Head of caudate nucleus (tissue), 42 donors: Measurements from ENCODE around the gene MRPL41.
"Not testable (repeated sequence)": the region's sequence is repeated elsewhere in the genome, so short reads cannot be mapped to it uniquely, and the experiment has no call there.

Source experiments
- DNase-seq, 42 donors: peaks; one replicate each; pipeline versions ENCODE4 v3.0.0 to v3.0.0-alpha.2; 2020 to 2021; ENCODE audit warnings: mixed read lengths in 7 of 42
- intact Hi-C: fragments of 100-400 bp; cut with DNase I; formaldehyde crosslinking; loops from one replicate; pipeline ENCODE4 v1.15.0; 2022

Gene MRPL41

DNA sequence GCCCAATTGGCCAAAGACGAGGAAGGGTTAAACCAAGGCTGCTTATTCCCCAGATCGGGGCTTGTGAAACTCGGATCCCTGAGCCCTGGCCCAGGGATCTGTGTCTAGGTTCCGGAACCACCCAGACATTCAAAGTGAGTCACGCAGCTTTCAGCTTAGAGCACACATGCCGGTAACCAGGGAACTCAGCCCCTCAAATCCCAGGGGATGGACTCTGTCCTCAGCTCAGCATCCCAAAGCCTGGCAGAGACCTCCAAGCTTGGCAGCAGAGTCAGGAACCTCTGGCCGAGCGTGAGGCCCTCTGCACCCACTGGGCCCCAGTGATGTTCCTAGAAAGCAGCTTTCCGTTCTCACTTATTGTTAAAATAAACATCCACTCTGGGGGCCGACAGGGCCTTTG, 6.6 kb upstream of the MRPL41 start:
- intact Hi-C loops, result no loop called here
- DNase-seq, result peak in 1 of 42 donors; percentile 12

DNA sequence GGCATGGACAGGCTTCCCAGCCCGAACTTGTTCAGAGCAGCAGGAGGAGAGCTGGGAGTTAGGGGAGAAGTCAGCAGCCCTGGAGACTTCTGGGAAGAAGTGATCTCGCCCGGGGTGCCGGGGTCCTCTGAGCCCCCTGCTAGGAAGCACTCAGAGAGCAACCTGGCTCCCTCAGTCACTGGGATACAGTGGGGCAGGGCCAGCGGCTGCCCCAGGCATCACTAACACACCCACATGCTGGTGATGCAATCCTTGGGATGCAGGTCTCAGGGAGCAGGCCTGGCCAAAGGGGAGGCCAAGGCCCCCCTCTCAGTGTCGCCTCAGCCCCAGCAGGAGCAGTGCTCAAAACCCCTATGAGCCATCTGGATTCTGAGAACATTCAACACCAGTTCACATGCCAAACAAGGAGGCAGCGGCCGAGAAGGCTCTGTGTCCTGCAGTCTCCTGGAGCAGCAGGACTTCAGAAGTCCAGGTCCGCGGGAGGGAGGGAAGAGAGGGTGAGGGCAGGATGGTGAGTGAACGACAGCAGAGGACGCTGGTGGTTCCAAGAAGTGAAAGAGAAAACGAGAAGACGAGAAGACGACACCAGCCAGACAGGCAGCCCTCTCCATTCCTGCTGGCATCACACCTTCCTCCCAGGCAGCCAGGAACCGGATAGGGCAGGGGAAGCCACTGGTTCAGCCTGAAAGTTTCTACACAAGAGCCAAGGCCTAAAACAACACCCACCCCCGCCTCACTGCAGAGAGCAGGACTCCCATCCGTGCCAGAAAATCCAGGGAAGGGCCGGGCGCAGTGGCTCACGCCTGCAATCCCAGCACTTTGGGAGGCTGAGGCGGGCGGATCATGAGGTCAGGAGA, 3.8 kb upstream of the MRPL41 start:
- no peak for DNase-seq
- intact Hi-C loops, result no loop called here

DNA sequence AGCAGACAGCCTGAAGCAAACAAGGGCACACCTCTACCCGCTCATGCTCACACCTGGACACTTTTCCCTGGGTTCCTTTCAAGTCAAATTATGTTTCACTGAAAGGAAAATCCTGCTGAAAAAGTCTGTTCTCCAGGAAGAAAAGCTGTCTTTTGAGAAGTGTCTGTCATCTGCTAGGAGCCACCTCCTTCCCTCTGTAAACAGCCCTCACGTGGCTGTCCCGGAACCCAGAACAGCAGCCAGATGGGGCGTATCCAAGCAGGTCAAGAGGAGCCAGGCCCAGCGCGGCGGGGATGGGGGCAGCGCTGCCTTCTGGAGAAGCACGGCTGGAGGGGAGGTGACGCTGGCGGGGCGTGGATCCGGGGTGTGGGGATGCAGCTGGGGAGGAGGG, 1.5 kb upstream of the MRPL41 start, which contains the start of gene PNPLA7:
TSS of gene PNPLA7 (minus strand) at position 172 of the 391 bp plus-strand sequence. CDS start 205 bp downstream, outside the sequence.
- DNase-seq, result peak; percentile 75 to 95 (median 89)
- intact Hi-C loops, result loop anchor here (5.0 kb wide), 1 partner anchor 42 kb away; the partner anchor contains the start of gene ZMYND19

DNA sequence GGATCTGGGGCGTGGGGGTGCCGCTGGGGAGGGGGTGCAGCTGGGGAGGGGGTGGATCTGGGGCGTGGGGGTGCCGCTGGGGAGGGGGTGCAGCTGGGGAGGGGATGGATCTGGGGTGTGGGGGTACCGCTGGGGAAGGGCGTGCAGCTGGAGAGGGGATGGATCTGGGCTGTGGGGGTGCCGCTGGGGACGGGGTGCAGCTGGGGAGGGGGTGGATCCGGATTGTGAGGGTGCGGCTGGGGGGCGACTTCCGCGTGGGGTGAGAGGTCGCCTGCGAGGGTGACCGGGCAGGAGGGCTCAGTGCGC, 768 bp upstream of the MRPL41 start:
- peak in 4 of 42 donors; percentile 34 to 41 (median 36) for DNase-seq
- intact Hi-C loops, result loop anchor here (5.0 kb wide), 1 partner anchor 41 kb away; the partner anchor contains the start of gene ZMYND19

DNA sequence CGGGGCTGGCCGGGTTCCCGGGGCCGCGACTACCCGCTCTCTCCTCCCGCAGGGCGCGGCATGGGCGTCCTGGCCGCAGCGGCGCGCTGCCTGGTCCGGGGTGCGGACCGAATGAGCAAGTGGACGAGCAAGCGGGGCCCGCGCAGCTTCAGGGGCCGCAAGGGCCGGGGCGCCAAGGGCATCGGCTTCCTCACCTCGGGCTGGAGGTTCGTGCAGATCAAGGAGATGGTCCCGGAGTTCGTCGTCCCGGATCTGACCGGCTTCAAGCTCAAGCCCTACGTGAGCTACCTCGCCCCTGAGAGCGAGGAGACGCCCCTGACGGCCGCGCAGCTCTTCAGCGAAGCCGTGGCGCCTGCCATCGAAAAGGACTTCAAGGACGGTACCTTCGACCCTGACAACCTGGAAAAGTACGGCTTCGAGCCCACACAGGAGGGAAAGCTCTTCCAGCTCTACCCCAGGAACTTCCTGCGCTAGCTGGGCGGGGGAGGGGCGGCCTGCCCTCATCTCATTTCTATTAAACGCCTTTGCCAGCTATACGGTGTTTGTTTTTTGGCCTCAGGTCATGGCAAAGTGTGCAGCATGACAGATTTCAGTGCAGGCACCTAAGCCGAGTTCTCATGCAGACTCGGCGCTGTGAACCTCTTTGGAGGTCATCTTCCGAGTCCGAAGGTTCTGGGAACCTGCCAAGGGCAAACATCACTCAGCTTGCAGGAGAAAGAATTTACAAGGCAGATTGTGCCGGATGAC, 516 bp downstream of the MRPL41 start:
- intact Hi-C loops, result loop anchor here (5.0 kb wide), 1 partner anchor 40 kb away; the partner anchor contains the start of gene ZMYND19
- peak in 2 of 42 donors; percentile 26 to 61 for DNase-seq

DNA sequence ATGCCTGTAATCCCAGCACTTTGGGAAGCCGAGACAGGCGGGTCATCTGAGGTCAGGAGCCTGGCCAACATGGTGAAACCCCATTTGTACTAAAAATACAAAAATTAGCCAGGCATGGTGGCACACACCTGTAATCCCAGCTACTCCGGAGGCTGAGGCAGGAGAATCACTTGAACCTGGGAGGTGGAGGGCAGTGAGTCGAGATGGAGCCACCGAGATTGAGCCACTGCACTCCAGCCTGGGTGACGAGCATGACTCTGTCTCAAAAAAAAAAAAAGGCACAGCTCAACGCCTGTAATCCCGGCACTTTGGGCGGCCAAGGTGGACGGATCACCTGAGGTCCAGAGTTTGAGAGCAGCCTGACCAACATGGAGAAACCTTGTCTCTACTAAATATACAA, 2.0 kb downstream of the MRPL41 start:
- intact Hi-C loops, result loop anchor here (5.0 kb wide), 1 partner anchor 39 kb away; the partner anchor contains the start of gene ZMYND19
- not testable (repeated sequence) for DNase-seq

DNA sequence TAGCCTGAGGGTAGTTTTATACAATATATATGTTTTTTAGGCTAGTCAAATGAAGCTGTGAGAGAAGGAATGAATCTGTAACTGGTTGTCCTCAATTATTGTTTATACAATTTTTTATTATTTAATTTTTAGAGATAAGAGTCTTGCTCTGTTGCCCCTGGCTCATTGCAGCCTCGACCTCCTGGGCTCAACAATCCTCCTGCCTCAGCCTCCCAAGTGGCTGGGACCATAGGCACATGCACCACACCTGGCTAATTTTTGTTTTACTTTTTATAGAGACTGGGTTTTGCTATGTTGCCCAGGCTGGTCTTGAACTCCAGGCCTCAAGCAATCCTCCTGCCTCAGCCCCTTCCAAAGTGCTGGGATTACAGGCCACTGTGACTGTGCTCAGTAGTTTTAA, 2.7 kb downstream of the MRPL41 start:
- no peak for DNase-seq
- intact Hi-C loops, result loop anchor here (5.0 kb wide), 1 partner anchor 38 kb away; the partner anchor contains the start of gene ZMYND19

DNA sequence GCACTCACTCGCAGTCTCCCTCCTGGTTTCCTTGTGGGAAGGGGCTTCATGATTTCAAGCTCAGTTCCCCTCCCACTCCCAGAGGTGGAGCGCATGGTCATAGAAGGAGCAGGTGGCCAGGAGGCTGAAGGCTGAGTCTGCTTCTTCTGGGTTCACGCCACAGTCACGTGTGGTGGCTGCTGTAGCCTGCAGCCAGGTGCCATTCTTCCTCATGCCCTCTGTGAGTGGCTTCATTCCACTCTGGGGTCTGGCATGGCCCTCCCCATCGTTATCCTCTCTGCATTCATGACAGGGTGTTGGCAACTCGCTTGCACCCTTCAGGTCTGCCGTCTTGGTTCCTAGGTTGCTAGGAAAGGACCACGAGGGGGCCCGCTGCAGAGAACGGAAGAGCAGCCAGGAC, 3.5 kb downstream of the MRPL41 start:
- intact Hi-C loops, result no loop called here
- DNase-seq, result no peak

DNA sequence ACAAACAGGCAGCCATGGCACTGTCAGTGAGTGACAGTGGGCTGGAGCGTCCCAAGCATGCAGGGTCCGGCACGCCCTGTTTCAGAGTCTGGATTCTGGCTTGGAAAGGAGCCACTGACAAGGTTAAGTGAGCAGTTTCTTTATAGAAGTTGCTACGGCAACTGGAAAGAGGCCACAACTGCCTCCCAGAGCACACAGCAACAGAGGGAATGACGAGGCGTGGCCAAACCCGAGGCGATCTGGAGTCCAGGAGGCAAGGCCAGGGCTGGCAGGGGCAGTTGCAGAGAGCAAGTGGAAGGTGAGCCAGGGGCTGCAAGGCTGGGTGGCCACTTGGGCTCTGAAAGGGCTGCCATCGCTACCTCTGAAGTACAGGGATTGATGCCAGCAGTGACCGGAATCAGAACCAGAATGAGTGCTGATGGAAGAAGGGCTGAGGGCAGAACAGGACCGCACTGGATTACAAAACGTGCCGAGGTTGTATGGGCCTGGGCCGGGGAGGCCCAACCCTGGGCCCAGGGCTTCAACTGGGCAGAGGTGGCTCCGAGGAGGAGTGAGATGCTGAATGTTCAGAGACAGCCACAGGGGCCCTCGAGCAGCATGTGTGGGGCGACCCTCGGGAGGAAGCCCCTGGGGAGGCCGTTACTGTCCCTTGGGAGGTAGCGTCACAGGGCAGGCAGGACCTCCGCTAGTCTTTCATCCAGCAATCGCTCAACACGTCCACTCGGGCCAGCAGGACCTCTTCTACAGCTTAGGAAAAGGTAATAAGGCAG, 4.6 kb downstream of the MRPL41 start:
- intact Hi-C loops, result no loop called here
- no peak for DNase-seq

DNA sequence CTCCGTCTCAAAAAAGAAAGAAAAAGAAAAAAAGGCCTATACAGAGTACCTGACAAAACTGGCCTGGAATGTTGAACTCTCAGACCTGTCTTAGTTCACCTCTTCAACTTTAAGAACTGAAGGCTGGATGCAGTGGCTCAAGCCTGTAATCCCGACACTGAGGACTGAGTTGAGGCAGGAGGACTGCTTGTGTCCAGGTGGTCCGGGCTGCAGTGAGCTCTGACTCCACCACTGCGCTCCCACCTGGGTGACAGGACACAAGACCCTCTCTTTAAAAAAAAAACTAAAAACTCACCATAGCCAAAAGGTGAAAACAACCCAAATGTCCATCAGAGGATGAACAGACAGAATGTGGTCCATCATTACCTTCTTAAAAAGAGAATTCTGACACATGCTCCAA, 6.4 kb downstream of the MRPL41 start:
- no peak for DNase-seq
- intact Hi-C loops, result no loop called here

DNA sequence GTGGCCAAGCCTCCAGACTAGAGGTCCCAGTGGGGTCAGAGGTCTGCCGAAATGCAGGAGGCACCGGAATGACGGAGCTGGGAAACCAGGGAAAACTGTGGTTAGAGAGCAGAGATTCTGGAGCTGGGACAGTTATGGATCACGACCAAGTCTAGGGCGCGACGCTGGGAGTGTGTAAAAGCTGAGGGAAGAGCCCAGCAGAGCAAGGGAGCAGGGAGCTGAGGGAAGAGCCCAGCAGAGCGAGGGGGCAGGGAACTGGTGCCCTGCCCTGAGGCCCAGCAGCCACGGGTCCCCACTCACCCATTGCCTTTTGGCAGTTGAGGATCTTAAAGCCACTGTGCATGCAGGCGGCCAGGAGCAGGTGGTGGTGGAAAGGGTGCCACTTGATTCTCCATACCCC, 12.5 kb downstream of the MRPL41 start:
- DNase-seq, result no peak
- intact Hi-C loops, result no loop called here

DNA sequence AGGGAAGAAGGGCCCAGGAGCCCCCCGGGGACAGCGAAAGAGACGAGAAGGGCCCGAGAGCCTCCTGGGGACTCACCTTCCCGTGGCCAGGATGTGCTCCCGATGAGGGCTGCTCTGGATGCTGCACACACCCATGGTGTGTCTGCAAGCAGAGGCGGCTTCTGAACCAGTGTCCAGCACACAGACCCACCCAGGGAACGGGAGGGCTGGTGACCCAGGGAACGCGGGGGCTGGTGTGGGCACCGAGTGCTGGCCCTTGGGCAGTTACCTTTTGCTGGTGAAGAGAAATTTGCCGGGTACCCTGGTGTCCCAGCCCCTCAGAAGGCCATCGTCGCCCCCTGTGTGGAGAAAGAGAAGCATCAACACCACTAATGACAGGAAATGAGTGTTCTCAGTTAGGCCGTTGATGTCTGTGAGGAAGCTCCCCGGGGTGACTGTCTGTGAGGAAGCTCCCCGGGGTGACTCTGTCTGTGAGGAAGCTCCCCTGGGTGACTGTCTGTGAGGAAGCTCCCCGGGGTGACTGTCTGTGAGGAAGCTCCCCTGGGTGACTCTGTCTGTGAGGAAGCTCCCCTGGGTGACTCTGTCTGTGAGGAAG, 13.2 kb downstream of the MRPL41 start:
- no peak for DNase-seq
- intact Hi-C loops, result no loop called here

DNA sequence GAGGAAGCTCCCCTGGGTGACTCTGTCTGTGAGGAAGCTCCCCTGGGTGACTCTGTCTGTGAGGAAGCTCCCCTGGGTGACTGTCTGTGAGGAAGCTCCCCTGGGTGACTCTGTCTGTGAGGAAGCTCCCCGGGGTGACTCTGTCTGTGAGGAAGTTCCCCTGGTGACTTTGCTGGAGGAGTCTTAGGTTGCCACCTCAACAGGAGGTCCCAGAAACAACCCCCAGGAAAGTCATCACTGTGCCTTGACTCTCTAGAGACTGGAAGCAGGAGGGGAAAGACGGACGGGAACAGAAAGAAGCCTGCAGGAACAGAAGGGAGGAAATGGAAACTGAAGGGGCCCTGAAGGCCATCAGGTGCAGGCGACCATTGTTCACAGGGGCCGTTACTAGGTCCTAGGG, 16.8 kb downstream of the MRPL41 start:
- intact Hi-C loops, DNase-seq: not testable (repeated sequence)

DNA sequence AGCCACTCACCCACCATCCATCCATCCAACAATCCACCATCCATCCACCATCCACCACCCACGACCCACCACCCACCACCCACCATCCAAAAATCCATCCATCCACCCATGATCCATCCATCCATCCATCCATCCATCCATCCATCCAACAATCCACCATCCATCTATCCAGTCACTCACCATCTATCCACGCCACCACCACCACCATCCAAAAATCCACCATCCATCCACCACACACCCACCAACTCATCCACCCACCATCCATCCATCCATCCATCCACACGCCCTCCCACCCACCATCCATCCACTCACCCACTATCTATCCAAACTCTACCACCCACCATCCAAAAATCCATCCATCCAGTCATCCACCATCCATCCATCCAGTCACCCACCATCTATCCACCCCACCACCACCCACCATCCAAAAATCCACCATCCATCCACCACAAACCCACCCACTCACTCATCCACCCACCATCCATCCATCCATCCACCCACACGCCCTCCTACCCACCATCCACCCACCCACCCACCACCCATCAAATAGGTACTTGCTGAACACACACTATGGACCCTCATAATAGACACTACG, 18.0 kb downstream of the MRPL41 start:
- intact Hi-C loops, result no loop called here
- no peak for DNase-seq

DNA sequence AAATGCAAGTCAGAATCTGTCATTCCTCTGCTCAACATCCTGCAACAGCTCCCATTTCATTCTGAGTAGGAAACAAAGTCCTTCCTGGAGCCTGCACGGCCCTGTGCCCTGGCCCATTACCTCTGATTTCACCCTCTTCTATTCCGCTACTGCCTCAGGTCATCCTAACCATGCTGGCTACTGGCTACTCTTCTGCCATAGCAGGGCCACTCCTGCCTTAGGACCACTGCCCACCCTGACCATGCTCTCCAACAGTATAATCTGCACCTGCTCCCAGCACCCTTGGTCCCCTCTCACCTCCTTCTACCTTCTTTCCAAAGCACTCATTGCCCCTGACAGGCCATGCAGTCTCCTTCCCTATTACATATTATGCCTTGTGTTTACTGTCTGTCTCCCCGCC, 18.9 kb downstream of the MRPL41 start:
- no peak for DNase-seq
- intact Hi-C loops, result no loop called here

DNA sequence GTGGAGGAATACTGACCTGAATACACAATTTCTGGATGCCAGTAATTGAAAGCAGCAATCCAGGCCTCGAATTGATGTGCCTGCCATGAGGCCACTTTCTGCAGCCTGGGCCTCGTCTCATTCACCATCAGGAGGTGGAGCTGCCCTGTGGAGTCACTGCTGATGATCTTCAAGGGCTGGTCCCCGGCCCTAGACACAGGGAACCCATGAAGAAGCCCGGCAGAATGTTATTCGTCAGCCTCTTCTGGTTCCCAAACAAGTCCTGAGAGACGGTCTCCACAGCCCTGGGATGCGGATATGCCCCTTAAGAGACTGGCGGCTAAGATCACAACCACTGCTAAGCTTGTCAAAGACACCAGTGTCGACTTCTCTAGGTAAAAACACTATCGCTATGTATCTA, 22.5 kb downstream of the MRPL41 start:
- no peak for DNase-seq
- intact Hi-C loops, result no loop called here

DNA sequence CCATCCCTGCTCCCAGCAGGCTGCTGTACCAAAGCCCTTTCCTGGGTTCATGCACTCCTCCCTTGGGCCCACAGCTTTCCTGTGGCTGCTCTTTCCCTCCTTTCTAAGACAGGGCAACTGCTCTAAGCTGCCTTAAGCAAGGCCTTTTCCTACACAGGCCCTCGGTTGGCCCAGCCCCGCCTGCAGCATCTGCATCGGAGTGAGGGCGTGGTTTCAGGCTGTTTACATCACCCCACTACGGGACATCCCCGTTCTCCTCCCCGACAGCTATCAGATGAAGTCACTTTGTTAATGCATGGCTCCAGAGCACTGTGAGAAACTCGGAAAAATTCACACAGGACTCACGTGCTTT, 23.7 kb downstream of the MRPL41 start:
- DNase-seq, result peak in 22 of 42 donors; percentile 19 to 67 (median 44)
- intact Hi-C loops, result loop anchor here (5.0 kb wide), 1 partner anchor 42 kb away; the partner anchor contains the start of gene EHMT1

DNA sequence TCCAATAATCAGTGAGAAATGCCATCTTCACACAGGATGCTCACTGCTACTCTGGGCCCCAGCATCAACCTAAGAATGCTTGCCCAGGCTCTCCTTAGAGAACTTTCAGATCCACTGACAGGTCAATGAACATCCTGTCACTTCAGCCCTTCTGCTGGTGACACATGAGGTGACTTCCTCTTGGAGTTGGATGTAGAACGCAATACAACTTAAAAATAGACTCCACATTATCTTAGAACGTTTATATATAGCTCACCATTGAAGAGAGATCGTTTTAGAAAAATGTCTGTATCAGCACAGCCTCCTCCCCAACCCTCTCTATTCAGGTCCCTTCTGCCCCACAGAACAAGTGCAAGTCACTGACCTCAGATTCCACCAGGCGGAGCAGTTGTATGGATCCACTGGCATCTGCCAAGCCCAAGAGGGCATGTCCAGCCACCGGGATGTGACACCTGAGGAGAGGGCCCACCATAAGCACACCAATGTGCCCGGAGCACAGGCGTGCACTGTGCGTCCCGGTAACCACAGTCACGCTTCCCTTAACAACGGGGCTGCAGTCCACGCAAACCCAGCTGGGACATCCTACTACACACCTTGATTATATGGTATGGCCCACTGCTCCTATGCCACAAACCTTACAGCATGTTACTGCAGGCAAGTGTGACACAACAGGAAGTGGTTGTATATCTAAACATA, 24.2 kb downstream of the MRPL41 start:
- intact Hi-C loops, result loop anchor here (5.0 kb wide), 1 partner anchor 41 kb away; the partner anchor contains the start of gene EHMT1
- DNase-seq, result peak in 1 of 42 donors; percentile 22
